GM12878 (cell line): ENCODE data around the gene MRPS27. TPM values are rescaled to one million over a fixed set of nuclear protein-coding genes. Genes with fewer than 3 reads are reported as not detected.

Experiments
- ATAC-seq: fragments of 200-7000 bp; cut with Tn5 transposase; 3 replicates; pipeline ENCODE4 v1.9.1; 2020; ENCODE audit warnings: mild to moderate bottlenecking, moderate library complexity
- BruUV-seq: library from RNA; stranded (reverse); fragments of 400-500 nt; replicated peaks from 2 replicates; lab custom pipeline; 2021; lab: Mats Ljungman, UMichigan
- CTCF ChIA-PET: fragments of 300-600 bp; sonication (Branson Sonifier 250); formaldehyde crosslinking; extraction: SDS; loops from one replicate; lab custom pipeline; 2021; ENCODE audit warnings: inconsistent platforms; lab: Yijun Ruan, JAX
- POLR2A ChIA-PET: fragments of 350-600 bp; formaldehyde crosslinking; extraction: SDS; loops from one replicate; lab custom pipeline; 2021; ENCODE audit warnings: inconsistent platforms; lab: Charles Lee
- RAD21 ChIA-PET: fragments of 300-600 bp; sonication (Branson Sonifier 250); formaldehyde crosslinking; loops from one replicate; lab custom pipeline; 2023; ENCODE audit warnings: antibody characterized with exemption; ENCODE audit not compliant: unreplicated experiment; lab: Charles Lee
- SMC1A ChIA-PET: fragments of 300-600 bp; sonication (Branson Sonifier 250); formaldehyde crosslinking; loops from one replicate; lab custom pipeline; 2023; ENCODE audit not compliant: unreplicated experiment, uncharacterized antibody; lab: Charles Lee
- DNase-seq: peaks from one replicate; pipeline ENCODE4 v3.0.0-alpha.2; 2011; ENCODE audit warnings: low read depth, low spot score
- FAIRE-seq: peaks from 3 replicates; lab custom pipeline; 2011; peaks lifted over from hg19 to GRCh38; lab: Jason Lieb, UNC
- H2AFZ ChIP-seq: 2 replicates; pipeline ENCODE4 v1.6.0; 2011; ENCODE audit warnings: low read depth, low read length, control low read depth; ENCODE audit not compliant: control insufficient read depth
- H3K27ac ChIP-seq: 2 replicates; pipeline ENCODE4 v1.5.1; 2011; ENCODE audit warnings: control low read depth; ENCODE audit not compliant: control insufficient read depth, insufficient read depth
- H3K27me3 ChIP-seq, 2 experiments: replicated peaks in 1 of 2; 2 replicates each; pipeline versions ENCODE4 v1.6.0 to v1.6.1; 2011; ENCODE audit warnings: low read length in 1 of 2; ENCODE audit not compliant: control insufficient read depth in 2 of 2, insufficient read depth in 2 of 2
- H3K36me3 ChIP-seq, 2 experiments: 2 replicates each; pipeline ENCODE4 v1.5.1; 2011; ENCODE audit warnings: low read length in 1 of 2; ENCODE audit not compliant: control insufficient read depth in 2 of 2, insufficient read depth in 2 of 2
- H3K4me1 ChIP-seq: 2 replicates; pipeline ENCODE4 v1.6.1; 2011; ENCODE audit warnings: mild to moderate bottlenecking, low read length, moderate library complexity, mixed read lengths; ENCODE audit not compliant: control insufficient read depth, insufficient read depth
- H3K4me2 ChIP-seq: 2 replicates; pipeline ENCODE4 v1.6.0; 2011; ENCODE audit warnings: control low read depth; ENCODE audit not compliant: control insufficient read depth, insufficient read depth
- H3K4me3 ChIP-seq: fragments of 200-600 bp; sonication (generic); 2 replicates; pipeline ENCODE4 v1.5.1; 2016
- H3K79me2 ChIP-seq: 2 replicates; pipeline ENCODE4 v1.6.0; 2011; ENCODE audit warnings: low read length; ENCODE audit not compliant: control insufficient read depth, insufficient read depth
- H3K9ac ChIP-seq: 2 replicates; pipeline ENCODE4 v1.8.0; 2011; ENCODE audit warnings: low read length, control low read depth, mixed read lengths; ENCODE audit not compliant: control insufficient read depth, insufficient read depth
- H3K9me3 ChIP-seq: replicated peaks from 3 replicates; pipeline ENCODE4 v1.5.1; 2011; ENCODE audit warnings: mild to moderate bottlenecking, low read length; ENCODE audit not compliant: control insufficient read depth, insufficient read depth
- H4K20me1 ChIP-seq: 2 replicates; pipeline ENCODE4 v1.6.0; 2011; ENCODE audit not compliant: control insufficient read depth, insufficient read depth
- PRDM15 ChIP-seq: fragments of 450-650 bp; formaldehyde crosslinking; IDR thresholded peaks from 2 replicates; pipeline ENCODE4 v1.4.0; 2020; ENCODE audit warnings: mild to moderate bottlenecking, moderate library complexity
- SMC3 ChIP-seq: IDR thresholded peaks from 2 replicates; pipeline ENCODE4 v1.6.1; 2011; ENCODE audit warnings: low read length, improper control_type of control experiment, borderline replicate concordance
- WGBS: methylation state at CpG from one replicate; pipeline ENCODE4 v1.1.6; 2016; ENCODE audit warnings: low lambda C conversion rate; ENCODE audit not compliant: insufficient replicate concordance, insufficient coverage; ENCODE audit errors: missing lambda C conversion rate; 5-methylcytosine and 5-hydroxymethylcytosine counted together
- in situ Hi-C: fragments of 300-500 bp; cut with MboI; formaldehyde crosslinking; loops from 9 replicates; pipeline ENCODE4 v1.14.3; 2018; ENCODE audit warnings: mixed read lengths
- intact Hi-C: fragments of 100-400 bp; cut with micrococcal nuclease; formaldehyde crosslinking; loops from one replicate; pipeline ENCODE4 v1.14.2; 2022; ENCODE audit not compliant: unreplicated experiment
- polyA plus RNA-seq, 11 experiments: library from polyadenylated mRNA; depleted of rRNA in 4 of 11; unstranded in 6 of 11; stranded (reverse) in 5 of 11; fragments of >200 nt; fragmentation: Nextera tagmentation in 4 of 11; fragmentation: Illumina TruSeq in 1 of 11; extraction: Ambion mirVana in 4 of 11; extraction: Trizol in 1 of 11; gene quantifications; 1 replicate in 1 of 11; 2 replicates in 10 of 11; pipeline versions ENCODE4 v1.2.1 to v1.2.3, GENCODE V29; 2011 to 2016; ENCODE audit warnings: inconsistent platforms in 2 of 11, missing spikeins in 2 of 11, low read depth in 1 of 11
- total RNA-seq, 4 experiments: library from RNA; depleted of rRNA in 3 of 4; stranded (reverse); fragments of >200 nt in 3 of 4; fragmentation: Illumina TruSeq in 1 of 4; extraction: Trizol in 1 of 4; gene quantifications; 2 replicates each; pipeline versions ENCODE4 v1.2.1 to v1.2.3, GENCODE V29; 2013 to 2021
- TF ChIP-seq, protein P1 (sequence below): fragments of 450-650 bp; IDR thresholded peaks from 2 replicates; pipeline ENCODE4 v1.6.1; 2017; ENCODE audit warnings: mild to moderate bottlenecking, moderate library complexity

MRPS27 gene
- total and polyA plus RNA-seq, 10 of the 15 experiments (the other 5 are each of a cell fraction or from before 2014, with no cell fraction given): 61.0 to 128 (median 93.0) TPM

- no peak for DNase-seq
- Histone ChIP-seq H3K4me3 (no peak overlapping the region), H3K27me3 (no peaks in the 10 kb centered on the region), H3K9me3 (no peaks in the 10 kb centered on the region), H3K4me2 (no peak overlapping the region), H3K27ac (no peak overlapping the region), H3K4me1 (no peaks in the 10 kb centered on the region), H3K9ac (no peak overlapping the region), H3K36me3 (no peaks in the 10 kb centered on the region), H4K20me1 (no peaks in the 10 kb centered on the region), H3K79me2 (no peaks in the 10 kb centered on the region), H2AFZ (no peak overlapping the region)
- no peak for FAIRE-seq
- intact Hi-C loops: no loop called here
- WGBS: 93% methylated on average over 3 of the region's 3 CpGs
- SMC1A ChIA-PET: interaction anchor here (0.5 to 0.7 kb wide), 3 partner anchors 9 to 100 kb away, joined by 3 to 4 read pairs (median 3); no protein-coding TSS in a partner anchor
- ATAC-seq: no peak
- in situ Hi-C loops: no loop called here
- CTCF ChIA-PET: interaction anchor here (1.2 to 1.4 kb wide), 2 partner anchors 9 to 26 kb away, joined by 3 read pairs; no protein-coding TSS in a partner anchor
- RAD21 ChIA-PET: no interaction called here
- TF ChIP-seq PRDM15 (CRISPR knock-in tag) (no peak), SMC3 (no peak)
- TF ChIP-seq, protein P1, sequence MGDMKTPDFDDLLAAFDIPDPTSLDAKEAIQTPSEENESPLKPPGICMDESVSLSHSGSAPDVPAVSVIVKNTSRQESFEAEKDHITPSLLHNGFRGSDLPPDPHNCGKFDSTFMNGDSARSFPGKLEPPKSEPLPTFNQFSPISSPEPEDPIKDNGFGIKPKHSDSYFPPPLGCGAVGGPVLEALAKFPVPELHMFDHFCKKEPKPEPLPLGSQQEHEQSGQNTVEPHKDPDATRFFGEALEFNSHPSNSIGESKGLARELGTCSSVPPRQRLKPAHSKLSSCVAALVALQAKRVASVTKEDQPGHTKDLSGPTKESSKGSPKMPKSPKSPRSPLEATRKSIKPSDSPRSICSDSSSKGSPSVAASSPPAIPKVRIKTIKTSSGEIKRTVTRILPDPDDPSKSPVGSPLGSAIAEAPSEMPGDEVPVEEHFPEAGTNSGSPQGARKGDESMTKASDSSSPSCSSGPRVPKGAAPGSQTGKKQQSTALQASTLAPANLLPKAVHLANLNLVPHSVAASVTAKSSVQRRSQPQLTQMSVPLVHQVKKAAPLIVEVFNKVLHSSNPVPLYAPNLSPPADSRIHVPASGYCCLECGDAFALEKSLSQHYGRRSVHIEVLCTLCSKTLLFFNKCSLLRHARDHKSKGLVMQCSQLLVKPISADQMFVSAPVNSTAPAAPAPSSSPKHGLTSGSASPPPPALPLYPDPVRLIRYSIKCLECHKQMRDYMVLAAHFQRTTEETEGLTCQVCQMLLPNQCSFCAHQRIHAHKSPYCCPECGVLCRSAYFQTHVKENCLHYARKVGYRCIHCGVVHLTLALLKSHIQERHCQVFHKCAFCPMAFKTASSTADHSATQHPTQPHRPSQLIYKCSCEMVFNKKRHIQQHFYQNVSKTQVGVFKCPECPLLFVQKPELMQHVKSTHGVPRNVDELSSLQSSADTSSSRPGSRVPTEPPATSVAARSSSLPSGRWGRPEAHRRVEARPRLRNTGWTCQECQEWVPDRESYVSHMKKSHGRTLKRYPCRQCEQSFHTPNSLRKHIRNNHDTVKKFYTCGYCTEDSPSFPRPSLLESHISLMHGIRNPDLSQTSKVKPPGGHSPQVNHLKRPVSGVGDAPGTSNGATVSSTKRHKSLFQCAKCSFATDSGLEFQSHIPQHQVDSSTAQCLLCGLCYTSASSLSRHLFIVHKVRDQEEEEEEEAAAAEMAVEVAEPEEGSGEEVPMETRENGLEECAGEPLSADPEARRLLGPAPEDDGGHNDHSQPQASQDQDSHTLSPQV: no peak
- POLR2A ChIA-PET: interaction anchor here (0.6 kb wide), 1 partner anchor 143 kb away, joined by 5 read pairs; no protein-coding TSS in a partner anchor
- no TSS peak for BruUV-seq
These were observed 111.6 kb downstream of the MRPS27 start for GRCh38 chr5:72208324-72208926.
